Esophagus squamous epithelium (tissue), 5 donors: Measurements from ENCODE around the gene RNF112. TPM values are rescaled to one million over a fixed set of nuclear protein-coding genes. Genes with fewer than 3 reads are reported as not detected.

Experiments used
- DNase-seq: peaks from one replicate; lab custom pipeline; 2025; lab: John Stamatoyannopoulos, UW
- H3K27ac ChIP-seq, 4 donors: fragments of 200-600 bp; sonication (generic); one replicate each; pipeline ENCODE4 v1.5.1; 2016 to 2019; ENCODE audit warnings: mild to moderate bottlenecking in 1 of 4
- H3K27me3 ChIP-seq, 4 donors: fragments of 200-600 bp; sonication (generic); 1 replicate in 3 of 4; 2 replicates in 1 of 4; pipeline versions ENCODE4 v1.5.1 to v1.6.0; 2017 to 2021; ENCODE audit warnings: antibody characterized with exemption in 1 of 4
- H3K36me3 ChIP-seq, 3 donors: fragments of 200-600 bp; sonication (generic); one replicate each; pipeline ENCODE4 v1.5.1; 2016 to 2019
- H3K4me1 ChIP-seq, 3 donors: fragments of 200-600 bp; sonication (generic); one replicate each; pipeline ENCODE4 v1.5.1; 2017 to 2019
- H3K4me3 ChIP-seq, 4 donors: fragments of 200-600 bp; sonication (generic); 1 replicate in 3 of 4; 2 replicates in 1 of 4; pipeline ENCODE4 v1.5.1; 2016 to 2019; ENCODE audit warnings: mild to moderate bottlenecking in 2 of 4, moderate library complexity in 1 of 4
- H3K9me3 ChIP-seq, 3 donors: fragments of 200-600 bp; sonication (generic); one replicate each; pipeline ENCODE4 v1.5.1; 2016 to 2019
- CTCF ChIP-seq, 6 experiments: fragments of 450-650 bp in 4 of 6; fragments of 200-600 bp in 2 of 6; sonication (generic) in 2 of 6; IDR thresholded peaks; one replicate each; pipeline ENCODE4 v1.5.1; 2016 to 2019; ENCODE audit warnings: antibody characterized with exemption in 6 of 6, mild to moderate bottlenecking in 4 of 6, moderate library complexity in 4 of 6
- POLR2A ChIP-seq, 4 donors: fragments of 450-650 bp; IDR thresholded peaks; one replicate each; pipeline ENCODE4 v1.6.1; 2017; ENCODE audit warnings: antibody characterized with exemption in 4 of 4, mild to moderate bottlenecking in 4 of 4, moderate library complexity in 3 of 4
- WGBS, 2 donors: methylation state at CpG; one replicate each; pipeline ENCODE4 v1.1.5; 2018; 5-methylcytosine and 5-hydroxymethylcytosine counted together
- intact Hi-C: fragments of 100-400 bp; cut with DNase I; formaldehyde crosslinking; loops from one replicate; pipeline ENCODE4 v1.15.0; 2022
- total RNA-seq, 4 donors: library from RNA; depleted of rRNA; stranded (reverse); fragments of >200 nt; gene quantifications; one replicate each; pipeline ENCODE4 v1.1.0, GENCODE V29; 2016
- donor health status: DM: yes; HTN: yes; CAD: no.

RNF112 gene
- total RNA-seq, 4 donors from 2014 or later: 0.45 to 1.5 (median 0.92) TPM; not detected in 1

- 70 to 76% methylated on average over 4 of the region's 4 CpGs for WGBS, 2 donors
- H3K4me1 ChIP-seq: peaks cover 0 to 35% (median 16%) of the 10 kb centered on the region in 3 donors
- H3K9me3 ChIP-seq: no peaks in the 10 kb centered on the region
- DNase-seq: no peak
- intact Hi-C loops: no loop called here
- H3K4me3 ChIP-seq: no peak overlapping the region
- no peaks in the 10 kb centered on the region for H3K27me3 ChIP-seq
- peak overlapping the region in 1 of 4 donors; percentile 7 for H3K27ac ChIP-seq
- H3K36me3 ChIP-seq: no peaks in the 10 kb centered on the region
- TF ChIP-seq CTCF (IDR thresholded peaks at IDR 0.05) (no peak), POLR2A (IDR thresholded peaks at IDR 0.05) (no peak)
Measured at GRCh38 chr17:19421219-19421618, 10.2 kb downstream of the RNF112 start.

- H3K4me1 ChIP-seq: peaks cover 0 to 42% (median 16%) of the 10 kb centered on the region in 3 donors
- intact Hi-C loops: no loop called here
- no peak for DNase-seq
- WGBS, 2 donors: 89 to 90% methylated on average over 6 of the region's 6 CpGs
- no peaks in the 10 kb centered on the region for H3K9me3 ChIP-seq
- H3K36me3 ChIP-seq: no peaks in the 10 kb centered on the region
- no peak overlapping the region for H3K4me3 ChIP-seq
- H3K27ac ChIP-seq: peak overlapping the region in 1 of 4 donors; percentile 7
- no peaks in the 10 kb centered on the region for H3K27me3 ChIP-seq
- TF ChIP-seq CTCF (IDR thresholded peaks at IDR 0.05): no peak
- TF ChIP-seq POLR2A (IDR thresholded peaks at IDR 0.05): no peak
Measured at GRCh38 chr17:19421926-19422325, 10.9 kb downstream of the RNF112 start.

GRCh38 chr17:19424934-19425868, 14.2 kb downstream of the RNF112 start:
- intact Hi-C loops: no loop called here
- Histone ChIP-seq H3K36me3 (no peaks in the 10 kb centered on the region), H3K27me3 (no peaks in the 10 kb centered on the region), H3K4me3 (no peak overlapping the region), H3K4me1 (peaks cover 0 to 24% (median 0%) of the 10 kb centered on the region in 3 donors), H3K27ac (peak overlapping the region in 3 of 4 donors; percentile 44 to 60 (median 60)), H3K9me3 (no peaks in the 10 kb centered on the region)
- WGBS, 2 donors: 65 to 76% methylated on average over 8 of the region's 8 CpGs
- no peak for DNase-seq
- no peak for TF ChIP-seq CTCF (IDR thresholded peaks at IDR 0.05)
- no peak for TF ChIP-seq POLR2A (IDR thresholded peaks at IDR 0.05)

- TF ChIP-seq CTCF (IDR thresholded peaks at IDR 0.05) (no peak), POLR2A (IDR thresholded peaks at IDR 0.05) (no peak)
Measured at GRCh38 chr17:19426631-19427030, 15.6 kb downstream of the RNF112 start.

GRCh38 chr17:19431691-19432090, 20.7 kb downstream of the RNF112 start:
- intact Hi-C loops: no loop called here
- TF ChIP-seq CTCF (IDR thresholded peaks at IDR 0.05) (no peak), POLR2A (IDR thresholded peaks at IDR 0.05) (no peak)
- 73 to 87% methylated on average over 3 of the region's 3 CpGs for WGBS, 2 donors
- H3K27me3 ChIP-seq: no peaks in the 10 kb centered on the region
- H3K4me1 ChIP-seq: peaks cover 0 to 5% (median 0%) of the 10 kb centered on the region in 3 donors
- H3K4me3 ChIP-seq: no peak overlapping the region
- no peak for DNase-seq
- H3K27ac ChIP-seq: no peak overlapping the region
- no peaks in the 10 kb centered on the region for H3K36me3 ChIP-seq
- H3K9me3 ChIP-seq: no peaks in the 10 kb centered on the region

More at GRCh38 chr17:19426631-19427030, 15.6 kb downstream of the RNF112 start:
- Histone ChIP-seq H3K9me3 (no peaks in the 10 kb centered on the region), H3K4me3 (no peak overlapping the region), H3K27ac (peak overlapping the region in 3 of 4 donors; percentile 10 to 60 (median 44)), H3K27me3 (no peaks in the 10 kb centered on the region), H3K4me1 (peaks cover 0 to 24% (median 0%) of the 10 kb centered on the region in 3 donors), H3K36me3 (no peaks in the 10 kb centered on the region)
- intact Hi-C loops: no loop called here
- no peak for DNase-seq
- 92 to 97% methylated on average over 5 of the region's 5 CpGs for WGBS, 2 donors
